NT2/D1 (cell line): Measurements from ENCODE around the gene EXPH5.
"Not testable (repeated sequence)": the region's sequence is repeated elsewhere in the genome, so short reads cannot be mapped to it uniquely, and the experiment has no call there.

Source experiments
- DNase-seq: peaks from one replicate; pipeline ENCODE4 v3.0.0-alpha.2; 2011; ENCODE audit warnings: low read depth, low spot score
- H3K27me3 ChIP-seq: 2 replicates; pipeline ENCODE4 v1.6.0; 2011; ENCODE audit warnings: mild to moderate bottlenecking; ENCODE audit not compliant: insufficient read length, insufficient read depth
- H3K36me3 ChIP-seq: 2 replicates; pipeline ENCODE4 v1.6.1; 2011; ENCODE audit warnings: mild to moderate bottlenecking, low read length, mixed read lengths; ENCODE audit not compliant: insufficient read depth, insufficient read length
- H3K4me1 ChIP-seq: 2 replicates; pipeline ENCODE4 v1.5.1; 2011; ENCODE audit not compliant: insufficient read depth, insufficient read length
- H3K4me3 ChIP-seq: 2 replicates; pipeline ENCODE4 v1.5.1; 2011; ENCODE audit warnings: low read depth; ENCODE audit not compliant: insufficient read length
- H3K9ac ChIP-seq: 2 replicates; pipeline ENCODE4 v1.6.0; 2011; ENCODE audit warnings: low read depth; ENCODE audit not compliant: insufficient read length
- H3K9me3 ChIP-seq: 2 replicates; pipeline ENCODE4 v1.5.1; 2011; ENCODE audit warnings: mild to moderate bottlenecking, low read length; ENCODE audit not compliant: insufficient read depth
- SUZ12 ChIP-seq: IDR thresholded peaks from 2 replicates; pipeline ENCODE4 v1.6.1; 2011; ENCODE audit not compliant: insufficient read length, insufficient read depth; ENCODE audit errors: extremely low read depth
- YY1 ChIP-seq: IDR thresholded peaks from 2 replicates; pipeline ENCODE4 v1.6.1; 2011; ENCODE audit not compliant: insufficient read length, insufficient read depth
- ZNF274 ChIP-seq: IDR thresholded peaks from 2 replicates; pipeline ENCODE4 v1.6.1; 2011; ENCODE audit warnings: mild to moderate bottlenecking, low read depth, low read length

The EXPH5 gene

DNA sequence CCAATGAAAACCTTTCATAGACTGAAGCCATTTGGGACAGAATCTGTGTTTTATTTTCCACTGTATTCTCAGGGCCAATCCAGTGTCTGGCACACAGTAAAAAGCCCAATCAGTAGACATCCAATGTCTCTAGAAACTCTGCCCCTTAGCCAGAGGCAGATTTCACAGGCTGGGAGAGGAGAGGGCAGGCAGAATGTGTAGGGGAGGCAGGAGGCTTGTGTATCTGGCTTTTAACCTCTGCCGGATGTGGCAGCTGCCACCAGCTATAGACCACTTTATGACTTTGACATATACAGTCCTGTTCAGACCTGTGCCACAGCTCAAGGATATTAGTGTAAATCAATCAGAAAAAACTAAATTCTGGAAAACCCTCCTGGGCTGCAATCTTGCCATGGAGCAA, 4.4 kb downstream of the EXPH5 start:
- Histone ChIP-seq H3K4me3 (no peak overlapping the region), H3K36me3 (no peaks in the 10 kb centered on the region), H3K4me1 (no peaks in the 10 kb centered on the region), H3K27me3 (peaks cover 22% of the 10 kb centered on the region), H3K9me3 (no peaks in the 10 kb centered on the region), H3K9ac (no peak overlapping the region)
- DNase-seq = no peak
- TF ChIP-seq ZNF274 = no peak
- no peak for TF ChIP-seq YY1
- TF ChIP-seq SUZ12 = no peak

DNA sequence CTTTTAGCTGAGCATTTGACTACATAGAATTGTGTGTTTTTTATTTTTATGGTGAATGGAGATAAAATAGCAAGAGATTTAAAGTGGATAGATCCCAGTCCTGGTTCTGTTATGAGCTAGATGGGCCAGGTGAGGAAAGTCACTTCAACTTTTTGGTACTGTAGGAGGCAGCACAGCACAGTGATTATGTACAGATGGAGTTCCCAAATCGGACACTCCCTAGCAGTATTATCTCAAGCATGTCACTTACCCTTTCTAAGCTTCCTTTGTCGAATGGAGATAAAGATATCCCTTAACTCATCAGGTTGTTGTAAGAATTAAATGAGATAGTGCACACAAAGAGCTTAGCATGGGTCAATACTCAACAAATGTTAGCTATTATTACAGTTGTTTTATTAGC, 5.3 kb downstream of the EXPH5 start:
- no peak for DNase-seq
- H3K9ac ChIP-seq = no peak overlapping the region
- H3K4me1 ChIP-seq = no peaks in the 10 kb centered on the region
- TF ChIP-seq ZNF274 = no peak
- no peak for TF ChIP-seq YY1
- TF ChIP-seq SUZ12 = no peak
- peaks cover 22% of the 10 kb centered on the region for H3K27me3 ChIP-seq
- no peak overlapping the region for H3K4me3 ChIP-seq
- no peaks in the 10 kb centered on the region for H3K9me3 ChIP-seq
- H3K36me3 ChIP-seq = no peaks in the 10 kb centered on the region

GRCh38 chr11:108587109-108587508, 6.5 kb downstream of the EXPH5 start:
- Histone ChIP-seq H3K36me3 (no peaks in the 10 kb centered on the region), H3K4me1 (no peaks in the 10 kb centered on the region), H3K27me3 (peaks cover 11% of the 10 kb centered on the region), H3K4me3 (no peak overlapping the region), H3K9ac (no peak overlapping the region), H3K9me3 (no peaks in the 10 kb centered on the region)
- DNase-seq = no peak
- TF ChIP-seq ZNF274 (no peak), YY1 (no peak), SUZ12 (no peak)

GRCh38 chr11:108586600-108586999, 7.0 kb downstream of the EXPH5 start:
- no peaks in the 10 kb centered on the region for H3K9me3 ChIP-seq
- H3K4me3 ChIP-seq = no peak overlapping the region
- H3K4me1 ChIP-seq = no peaks in the 10 kb centered on the region
- no peaks in the 10 kb centered on the region for H3K36me3 ChIP-seq
- no peak overlapping the region for H3K9ac ChIP-seq
- peaks cover 6% of the 10 kb centered on the region for H3K27me3 ChIP-seq
- no peak for DNase-seq
- TF ChIP-seq SUZ12 (no peak), YY1 (no peak), ZNF274 (no peak)

DNA sequence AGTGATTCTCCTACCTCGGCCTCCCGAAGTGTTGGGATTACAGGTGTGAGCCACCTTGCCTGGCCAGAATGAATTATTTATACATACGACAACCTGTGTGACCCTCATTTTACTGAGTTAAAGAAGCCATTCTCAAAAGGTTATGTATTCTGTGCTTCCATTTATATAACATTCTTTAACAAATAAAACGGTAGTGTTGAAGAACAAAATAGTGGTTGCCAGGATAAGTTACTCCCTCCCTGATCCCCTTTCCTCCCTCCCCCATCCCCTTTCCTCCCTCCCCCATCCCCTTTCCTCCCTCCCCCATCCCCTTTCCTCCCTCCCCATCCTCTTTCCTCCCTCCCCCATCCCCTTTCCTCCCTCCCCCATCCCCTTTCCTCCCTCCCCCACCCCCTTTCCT, 7.4 kb downstream of the EXPH5 start:
- not testable (repeated sequence) for H3K9ac ChIP-seq, H3K36me3 ChIP-seq, H3K4me1 ChIP-seq, H3K4me3 ChIP-seq, H3K27me3 ChIP-seq, H3K9me3 ChIP-seq, DNase-seq

DNA sequence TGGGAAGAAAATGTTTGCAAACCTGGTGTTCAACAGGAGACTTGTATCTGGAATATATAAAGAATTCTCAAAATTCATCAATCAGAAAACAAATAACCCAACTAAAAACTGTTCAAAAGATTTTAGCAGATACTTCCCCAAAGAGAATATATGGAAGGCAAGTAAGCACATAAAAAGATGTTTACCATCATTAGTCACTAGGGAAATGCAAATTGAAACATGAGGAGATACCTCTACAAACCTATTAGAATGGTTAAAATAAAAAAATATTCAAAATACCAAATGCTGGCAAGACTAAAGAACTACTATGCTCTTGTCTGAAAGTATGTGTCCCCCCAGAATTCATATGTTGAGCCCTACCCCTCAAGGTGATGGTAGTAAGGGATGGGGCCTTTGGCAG, 8.6 kb downstream of the EXPH5 start:
- no peaks in the 10 kb centered on the region for H3K27me3 ChIP-seq
- no peak for TF ChIP-seq ZNF274
- TF ChIP-seq YY1 = no peak
- no peak for TF ChIP-seq SUZ12
- no peak overlapping the region for H3K4me3 ChIP-seq
- no peak overlapping the region for H3K9ac ChIP-seq
- H3K4me1 ChIP-seq = no peaks in the 10 kb centered on the region
- no peaks in the 10 kb centered on the region for H3K36me3 ChIP-seq
- DNase-seq = no peak
- H3K9me3 ChIP-seq = no peaks in the 10 kb centered on the region

DNA sequence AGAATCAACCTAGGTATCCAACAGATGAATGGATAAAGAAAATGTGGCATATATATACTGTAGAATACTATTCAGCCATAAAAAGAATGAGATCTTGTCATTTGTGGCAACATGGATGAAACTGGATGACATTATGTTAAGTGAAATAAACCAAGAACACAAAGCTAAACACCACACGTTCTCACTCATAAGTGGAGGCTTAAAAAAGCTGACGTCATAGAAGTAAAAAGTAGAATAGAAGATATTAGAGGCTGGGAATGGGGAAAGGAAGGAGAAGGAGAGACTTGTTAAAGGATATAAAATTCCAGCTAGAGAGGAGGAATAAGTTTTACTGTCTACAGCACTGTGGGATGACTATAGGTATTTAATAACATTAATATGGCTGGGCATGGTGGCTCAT, 12.9 kb downstream of the EXPH5 start:
- H3K27me3 ChIP-seq = no peaks in the 10 kb centered on the region
- H3K9me3 ChIP-seq = no peaks in the 10 kb centered on the region
- H3K36me3 ChIP-seq = no peaks in the 10 kb centered on the region
- TF ChIP-seq SUZ12 = no peak
- no peak for TF ChIP-seq YY1
- no peak for TF ChIP-seq ZNF274
- H3K9ac ChIP-seq = no peak overlapping the region
- H3K4me3 ChIP-seq = no peak overlapping the region
- DNase-seq = no peak
- no peaks in the 10 kb centered on the region for H3K4me1 ChIP-seq

DNA sequence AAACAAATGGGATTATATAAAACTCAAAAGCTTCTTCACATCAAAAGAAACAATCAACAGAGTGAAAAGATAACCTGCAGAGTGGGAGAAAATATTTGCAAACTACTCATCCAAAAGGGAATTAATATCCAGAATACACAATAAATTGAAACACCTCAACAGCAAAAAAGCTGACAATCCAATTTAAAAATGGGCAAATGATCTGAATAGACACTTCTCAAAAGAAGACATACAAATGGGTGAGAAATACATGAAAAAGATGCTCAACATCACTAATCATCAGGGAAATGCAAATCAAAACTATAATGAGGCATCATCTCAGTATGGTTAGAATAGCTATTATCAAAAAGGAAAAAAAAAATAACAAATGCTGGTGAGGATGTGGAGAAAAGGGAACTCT, 13.5 kb downstream of the EXPH5 start:
- Histone ChIP-seq H3K9me3 (no peaks in the 10 kb centered on the region), H3K36me3 (no peaks in the 10 kb centered on the region), H3K27me3 (no peaks in the 10 kb centered on the region), H3K4me3 (no peak overlapping the region), H3K4me1 (no peaks in the 10 kb centered on the region), H3K9ac (no peak overlapping the region)
- TF ChIP-seq ZNF274 (no peak), SUZ12 (no peak), YY1 (no peak)
- no peak for DNase-seq
